ENCODE data around the gene ACADS.

ACADS gene

GRCh38 chr12:120750806-120751205 is 25.2 kb downstream of the ACADS start:
- H3K4me3 ChIP-seq (ENCODE audit: low read depth, low read length) = no peak overlapping the region
- H3K4me1 ChIP-seq (ENCODE audit: control insufficient read depth, insufficient read depth, low read length) = no peaks in the 10 kb centered on the region
- H3K36me3 ChIP-seq (ENCODE audit: control insufficient read depth, insufficient read depth, low read length) = no peaks in the 10 kb centered on the region
- no peaks in the 10 kb centered on the region for H3K27me3 ChIP-seq (ENCODE audit: control insufficient read depth, insufficient read depth, low read length)
- H3K9ac ChIP-seq (ENCODE audit: low read depth, low read length) = no peak overlapping the region
- H3K9me3 ChIP-seq (ENCODE audit: control insufficient read depth, insufficient read depth, low read length) = no peaks in the 10 kb centered on the region

GRCh38 chr12:120751389-120751788 is 25.8 kb downstream of the ACADS start:
- Histone ChIP-seq H3K27me3 (ENCODE audit: control insufficient read depth, insufficient read depth, low read length) (no peaks in the 10 kb centered on the region), H3K9ac (ENCODE audit: low read depth, low read length) (no peak overlapping the region), H3K4me1 (ENCODE audit: control insufficient read depth, insufficient read depth, low read length) (no peaks in the 10 kb centered on the region), H3K4me3 (ENCODE audit: low read depth, low read length) (no peak overlapping the region), H3K9me3 (ENCODE audit: control insufficient read depth, insufficient read depth, low read length) (no peaks in the 10 kb centered on the region), H3K36me3 (ENCODE audit: control insufficient read depth, insufficient read depth, low read length) (no peaks in the 10 kb centered on the region)

GRCh38 chr12:120754792-120755191 is 29.2 kb downstream of the ACADS start:
- no peaks in the 10 kb centered on the region for H3K27me3 ChIP-seq (ENCODE audit: control insufficient read depth, insufficient read depth, low read length)
- H3K4me3 ChIP-seq (ENCODE audit: low read depth, low read length) = no peak overlapping the region
- H3K9me3 ChIP-seq (ENCODE audit: control insufficient read depth, insufficient read depth, low read length) = no peaks in the 10 kb centered on the region
- no peak overlapping the region for H3K9ac ChIP-seq (ENCODE audit: low read depth, low read length)
- H3K4me1 ChIP-seq (ENCODE audit: control insufficient read depth, insufficient read depth, low read length) = no peaks in the 10 kb centered on the region
- no peaks in the 10 kb centered on the region for H3K36me3 ChIP-seq (ENCODE audit: control insufficient read depth, insufficient read depth, low read length)

GRCh38 chr12:120755269-120755668 is 29.6 kb downstream of the ACADS start:
- H3K27me3 ChIP-seq (ENCODE audit: control insufficient read depth, insufficient read depth, low read length) = no peaks in the 10 kb centered on the region
- H3K36me3 ChIP-seq (ENCODE audit: control insufficient read depth, insufficient read depth, low read length) = no peaks in the 10 kb centered on the region
- no peak overlapping the region for H3K9ac ChIP-seq (ENCODE audit: low read depth, low read length)
- no peaks in the 10 kb centered on the region for H3K9me3 ChIP-seq (ENCODE audit: control insufficient read depth, insufficient read depth, low read length)
- H3K4me1 ChIP-seq (ENCODE audit: control insufficient read depth, insufficient read depth, low read length) = no peaks in the 10 kb centered on the region
- no peak overlapping the region for H3K4me3 ChIP-seq (ENCODE audit: low read depth, low read length)

GRCh38 chr12:120757226-120757742 is 31.7 kb downstream of the ACADS start:
- Histone ChIP-seq H3K9me3 (ENCODE audit: control insufficient read depth, insufficient read depth, low read length) (no peaks in the 10 kb centered on the region), H3K4me3 (ENCODE audit: low read depth, low read length) (no peak overlapping the region), H3K4me1 (ENCODE audit: control insufficient read depth, insufficient read depth, low read length) (no peaks in the 10 kb centered on the region), H3K27me3 (ENCODE audit: control insufficient read depth, insufficient read depth, low read length) (no peaks in the 10 kb centered on the region), H3K9ac (ENCODE audit: low read depth, low read length) (no peak overlapping the region), H3K36me3 (ENCODE audit: control insufficient read depth, insufficient read depth, low read length) (peaks cover 4% of the 10 kb centered on the region)

- peaks cover 4% of the 10 kb centered on the region for H3K36me3 ChIP-seq (ENCODE audit: control insufficient read depth, insufficient read depth, low read length)
- H3K4me3 ChIP-seq (ENCODE audit: low read depth, low read length) = no peak overlapping the region
- H3K27me3 ChIP-seq (ENCODE audit: control insufficient read depth, insufficient read depth, low read length) = no peaks in the 10 kb centered on the region
- no peaks in the 10 kb centered on the region for H3K9me3 ChIP-seq (ENCODE audit: control insufficient read depth, insufficient read depth, low read length)
- H3K9ac ChIP-seq (ENCODE audit: low read depth, low read length) = no peak overlapping the region
- no peaks in the 10 kb centered on the region for H3K4me1 ChIP-seq (ENCODE audit: control insufficient read depth, insufficient read depth, low read length)
Measured at GRCh38 chr12:120757949-120758348, 32.3 kb downstream of the ACADS start.

GRCh38 chr12:120758798-120759590 is 33.4 kb downstream of the ACADS start:
- Histone ChIP-seq H3K9ac (ENCODE audit: low read depth, low read length) (no peak overlapping the region), H3K4me3 (ENCODE audit: low read depth, low read length) (no peak overlapping the region), H3K36me3 (ENCODE audit: control insufficient read depth, insufficient read depth, low read length) (peaks cover 4% of the 10 kb centered on the region), H3K4me1 (ENCODE audit: control insufficient read depth, insufficient read depth, low read length) (no peaks in the 10 kb centered on the region), H3K9me3 (ENCODE audit: control insufficient read depth, insufficient read depth, low read length) (no peaks in the 10 kb centered on the region), H3K27me3 (ENCODE audit: control insufficient read depth, insufficient read depth, low read length) (no peaks in the 10 kb centered on the region)

GRCh38 chr12:120759591-120760348 is 34.1 kb downstream of the ACADS start:
- no peak overlapping the region for H3K4me3 ChIP-seq (ENCODE audit: low read depth, low read length)
- no peaks in the 10 kb centered on the region for H3K4me1 ChIP-seq (ENCODE audit: control insufficient read depth, insufficient read depth, low read length)
- H3K9ac ChIP-seq (ENCODE audit: low read depth, low read length) = no peak overlapping the region
- no peaks in the 10 kb centered on the region for H3K9me3 ChIP-seq (ENCODE audit: control insufficient read depth, insufficient read depth, low read length)
- H3K27me3 ChIP-seq (ENCODE audit: control insufficient read depth, insufficient read depth, low read length) = no peaks in the 10 kb centered on the region
- peaks cover 4% of the 10 kb centered on the region for H3K36me3 ChIP-seq (ENCODE audit: control insufficient read depth, insufficient read depth, low read length)

- Histone ChIP-seq H3K36me3 (ENCODE audit: control insufficient read depth, insufficient read depth, low read length) (peaks cover 4% of the 10 kb centered on the region), H3K4me1 (ENCODE audit: control insufficient read depth, insufficient read depth, low read length) (no peaks in the 10 kb centered on the region)
Measured at GRCh38 chr12:120760349-120761254, 35.0 kb downstream of the ACADS start.

GRCh38 chr12:120761519-120761934 is 35.9 kb downstream of the ACADS start:
- H3K9ac ChIP-seq (ENCODE audit: low read depth, low read length) = no peak overlapping the region
- H3K4me3 ChIP-seq (ENCODE audit: low read depth, low read length) = no peak overlapping the region
- peaks cover 12% of the 10 kb centered on the region for H3K36me3 ChIP-seq (ENCODE audit: control insufficient read depth, insufficient read depth, low read length)
- H3K9me3 ChIP-seq (ENCODE audit: control insufficient read depth, insufficient read depth, low read length) = no peaks in the 10 kb centered on the region
- H3K4me1 ChIP-seq (ENCODE audit: control insufficient read depth, insufficient read depth, low read length) = no peaks in the 10 kb centered on the region
- no peaks in the 10 kb centered on the region for H3K27me3 ChIP-seq (ENCODE audit: control insufficient read depth, insufficient read depth, low read length)

More at GRCh38 chr12:120760349-120761254, 35.0 kb downstream of the ACADS start:
- no peaks in the 10 kb centered on the region for H3K27me3 ChIP-seq (ENCODE audit: control insufficient read depth, insufficient read depth, low read length)
- no peak overlapping the region for H3K4me3 ChIP-seq (ENCODE audit: low read depth, low read length)
- no peaks in the 10 kb centered on the region for H3K9me3 ChIP-seq (ENCODE audit: control insufficient read depth, insufficient read depth, low read length)
- H3K9ac ChIP-seq (ENCODE audit: low read depth, low read length) = peak overlapping the region; percentile 17

GRCh38 chr12:120762086-120762485 is 36.5 kb downstream of the ACADS start:
- no peak overlapping the region for H3K9ac ChIP-seq (ENCODE audit: low read depth, low read length)
- no peak overlapping the region for H3K4me3 ChIP-seq (ENCODE audit: low read depth, low read length)
- no peaks in the 10 kb centered on the region for H3K27me3 ChIP-seq (ENCODE audit: control insufficient read depth, insufficient read depth, low read length)
- H3K36me3 ChIP-seq (ENCODE audit: control insufficient read depth, insufficient read depth, low read length) = peaks cover 17% of the 10 kb centered on the region
- H3K9me3 ChIP-seq (ENCODE audit: control insufficient read depth, insufficient read depth, low read length) = no peaks in the 10 kb centered on the region
- H3K4me1 ChIP-seq (ENCODE audit: control insufficient read depth, insufficient read depth, low read length) = no peaks in the 10 kb centered on the region

Measured in iPS-15b (cell line).